Activated naive CD8-positive, alpha-beta T cell treated with anti-CD3 and anti-CD28 coated beads, Interleukin-2, amount 50 U/mL, for 24 hours (primary cell): ENCODE measurements around the gene ACACB.

Source experiments
- ATAC-seq: fragments of 150-1000 bp; cut with Tn5 transposase; one replicate; pipeline ENCODE4 v1.10.0; 2021
- DNase-seq: peaks from one replicate; pipeline ENCODE4 v3.0.0; 2021
- H3K27ac Mint-ChIP-seq: one replicate; pipeline ENCODE4 v1.8.0; 2021; ENCODE audit warnings: mild to moderate bottlenecking, mixed read lengths
- H3K27me3 Mint-ChIP-seq: one replicate; pipeline ENCODE4 v1.8.0; 2021; ENCODE audit warnings: mixed read lengths
- H3K36me3 Mint-ChIP-seq: one replicate; pipeline ENCODE4 v1.8.0; 2021; ENCODE audit warnings: low read depth, mixed read lengths
- H3K4me1 Mint-ChIP-seq: one replicate; pipeline ENCODE4 v1.8.0; 2021; ENCODE audit warnings: mixed read lengths
- H3K4me3 Mint-ChIP-seq: one replicate; pipeline ENCODE4 v1.8.0; 2021; ENCODE audit warnings: mild to moderate bottlenecking, moderate library complexity, mixed read lengths
- H3K9me3 Mint-ChIP-seq: one replicate; pipeline ENCODE4 v1.8.0; 2021; ENCODE audit warnings: mixed read lengths

ACACB gene

DNA sequence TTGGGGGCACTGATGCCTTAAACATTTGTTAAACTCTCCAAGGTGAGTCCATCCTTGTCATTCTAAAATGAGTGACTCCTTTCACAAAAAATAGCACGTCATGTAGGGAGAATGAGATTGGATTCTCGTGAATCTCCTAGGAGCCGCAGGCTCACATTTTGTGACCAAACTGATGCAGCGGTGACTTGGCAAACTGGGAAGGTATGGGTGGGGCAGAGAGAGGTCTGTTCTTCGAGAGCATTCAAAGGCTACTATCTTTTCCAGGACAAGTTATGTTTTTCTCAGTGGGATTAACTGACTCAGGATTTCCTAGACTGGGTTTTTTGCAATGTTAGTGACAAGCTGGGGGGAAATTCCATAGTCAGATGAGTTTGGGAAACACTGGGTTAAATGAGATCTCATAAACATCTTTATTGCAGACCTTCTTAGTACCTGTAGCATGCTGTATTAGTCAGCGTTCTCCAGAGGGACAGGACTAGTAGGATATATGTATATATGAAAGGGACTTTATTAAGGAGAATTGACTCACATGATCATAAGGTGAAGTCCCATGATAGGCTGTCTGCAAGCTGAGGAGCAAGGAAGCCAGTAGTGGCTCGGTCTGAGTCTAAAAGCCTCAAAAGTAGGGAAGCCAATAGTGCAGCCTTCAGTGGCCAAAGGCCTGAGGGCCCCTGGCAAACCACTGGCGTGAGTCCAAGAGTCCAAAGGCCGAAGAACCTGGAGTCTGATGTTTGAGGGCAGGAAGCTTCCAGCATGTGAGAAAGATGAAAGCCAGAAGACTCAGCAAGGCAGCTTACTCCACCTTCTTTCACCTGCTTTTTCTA is 131.7 kb downstream of the ACACB start:
- H3K9me3 Mint-ChIP-seq = peaks cover 1% of the 10 kb centered on the region
- H3K4me3 Mint-ChIP-seq = no peak overlapping the region
- DNase-seq = no peak
- H3K27ac Mint-ChIP-seq = no peak overlapping the region
- ATAC-seq = no peak
- H3K4me1 Mint-ChIP-seq = peaks cover 8% of the 10 kb centered on the region
- no peaks in the 10 kb centered on the region for H3K36me3 Mint-ChIP-seq
- H3K27me3 Mint-ChIP-seq = no peaks in the 10 kb centered on the region

GRCh38 chr12:109250523-109250922 is 134.1 kb downstream of the ACACB start:
- ATAC-seq = peak; percentile 49
- Mint-ChIP-seq H3K4me3 (no peak overlapping the region), H3K9me3 (peaks cover 10% of the 10 kb centered on the region), H3K27ac (no peak overlapping the region), H3K36me3 (peaks cover 12% of the 10 kb centered on the region), H3K4me1 (peaks cover 8% of the 10 kb centered on the region), H3K27me3 (no peaks in the 10 kb centered on the region)
- no peak for DNase-seq

DNA sequence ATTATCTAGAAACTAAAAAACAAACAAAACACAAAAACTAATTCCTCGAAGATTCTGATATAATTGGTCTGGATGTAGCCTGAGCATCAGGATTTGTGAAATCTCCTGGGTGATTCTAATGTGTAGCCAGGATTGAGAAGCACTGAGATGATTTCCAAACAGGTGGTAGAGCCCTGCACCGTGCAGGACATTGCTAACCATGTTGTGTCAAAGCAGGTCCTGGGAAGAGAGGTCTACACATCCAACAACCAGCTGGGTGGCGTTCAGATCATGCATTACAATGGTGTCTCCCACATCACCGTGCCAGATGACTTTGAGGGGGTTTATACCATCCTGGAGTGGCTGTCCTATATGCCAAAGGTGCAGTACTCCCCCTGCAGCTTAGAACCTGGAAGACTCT is 136.4 kb downstream of the ACACB start:
- no peak overlapping the region for H3K4me3 Mint-ChIP-seq
- H3K9me3 Mint-ChIP-seq = peaks cover 10% of the 10 kb centered on the region
- DNase-seq (no peak), ATAC-seq (no peak)
- H3K27me3 Mint-ChIP-seq = no peaks in the 10 kb centered on the region
- H3K4me1 Mint-ChIP-seq = peaks cover 8% of the 10 kb centered on the region
- no peak overlapping the region for H3K27ac Mint-ChIP-seq
- H3K36me3 Mint-ChIP-seq = peaks cover 14% of the 10 kb centered on the region

GRCh38 chr12:109253913-109254544 is 137.6 kb downstream of the ACACB start:
- Mint-ChIP-seq H3K9me3 (peaks cover 10% of the 10 kb centered on the region), H3K4me3 (no peak overlapping the region), H3K27ac (no peak overlapping the region), H3K27me3 (no peaks in the 10 kb centered on the region), H3K4me1 (peaks cover 6% of the 10 kb centered on the region), H3K36me3 (peaks cover 14% of the 10 kb centered on the region)
- DNase-seq (no peak), ATAC-seq (no peak)

DNA sequence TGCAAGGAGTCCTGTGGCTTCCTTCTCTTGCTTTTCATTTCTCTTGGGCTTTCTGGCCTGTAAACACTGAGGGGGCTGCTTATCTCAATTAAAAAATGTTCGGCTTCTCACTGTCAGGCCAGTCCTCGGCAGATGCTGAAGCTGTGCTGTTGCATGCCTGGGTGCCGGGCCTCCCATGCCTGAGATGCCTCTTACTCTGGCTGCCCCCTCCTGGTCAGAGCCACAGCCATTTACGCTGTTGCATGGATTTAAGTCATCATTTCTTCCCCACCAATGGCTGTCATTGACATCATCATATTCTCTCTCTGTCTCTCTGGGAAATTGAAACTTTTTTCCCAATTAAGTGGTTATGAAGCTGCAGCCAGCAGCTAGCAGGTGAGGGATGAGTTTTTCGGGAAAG is 139.0 kb downstream of the ACACB start:
- no peak overlapping the region for H3K27ac Mint-ChIP-seq
- H3K4me3 Mint-ChIP-seq = no peak overlapping the region
- ATAC-seq (no peak), DNase-seq (no peak)
- peaks cover 3% of the 10 kb centered on the region for H3K4me1 Mint-ChIP-seq
- H3K36me3 Mint-ChIP-seq = peaks cover 14% of the 10 kb centered on the region
- peaks cover 10% of the 10 kb centered on the region for H3K9me3 Mint-ChIP-seq
- H3K27me3 Mint-ChIP-seq = no peaks in the 10 kb centered on the region

DNA sequence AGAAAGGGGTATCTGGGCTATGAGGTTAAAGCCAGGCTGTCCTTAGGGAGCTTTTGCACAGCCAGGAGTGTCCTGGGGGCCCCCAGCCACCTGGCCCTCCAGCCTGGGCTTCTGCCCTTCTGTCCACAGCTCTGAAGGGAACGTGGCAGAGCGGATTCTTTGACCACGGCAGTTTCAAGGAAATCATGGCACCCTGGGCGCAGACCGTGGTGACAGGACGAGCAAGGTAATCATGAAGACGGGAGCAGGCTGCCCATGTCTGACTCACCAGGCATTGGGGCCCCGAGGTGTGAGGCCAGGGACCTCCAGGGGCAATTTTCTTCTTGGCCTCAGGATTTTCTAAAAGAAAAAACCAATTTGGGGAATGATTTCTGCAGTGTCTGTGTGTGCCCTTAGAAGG is 139.6 kb downstream of the ACACB start:
- no peak for DNase-seq
- Mint-ChIP-seq H3K27ac (no peak overlapping the region), H3K36me3 (peaks cover 16% of the 10 kb centered on the region), H3K4me1 (no peaks in the 10 kb centered on the region), H3K4me3 (no peak overlapping the region), H3K9me3 (peaks cover 10% of the 10 kb centered on the region), H3K27me3 (no peaks in the 10 kb centered on the region)
- ATAC-seq = no peak

GRCh38 chr12:109258201-109258600 is 141.8 kb downstream of the ACACB start:
- peaks cover 8% of the 10 kb centered on the region for H3K9me3 Mint-ChIP-seq
- no peak for DNase-seq
- H3K27me3 Mint-ChIP-seq = no peaks in the 10 kb centered on the region
- ATAC-seq = no peak
- H3K36me3 Mint-ChIP-seq = peaks cover 14% of the 10 kb centered on the region
- no peak overlapping the region for H3K4me3 Mint-ChIP-seq
- peaks cover 4% of the 10 kb centered on the region for H3K4me1 Mint-ChIP-seq
- no peak overlapping the region for H3K27ac Mint-ChIP-seq

GRCh38 chr12:109258607-109259544 is 142.5 kb downstream of the ACACB start:
- no peak for ATAC-seq
- Mint-ChIP-seq H3K36me3 (peaks cover 12% of the 10 kb centered on the region), H3K4me1 (peaks cover 4% of the 10 kb centered on the region), H3K4me3 (no peak overlapping the region), H3K9me3 (peaks cover under 1% of the 10 kb centered on the region), H3K27ac (no peak overlapping the region), H3K27me3 (no peaks in the 10 kb centered on the region)
- DNase-seq = no peak

GRCh38 chr12:109259545-109259895 is 143.1 kb downstream of the ACACB start:
- Mint-ChIP-seq H3K27me3 (no peaks in the 10 kb centered on the region), H3K27ac (no peak overlapping the region), H3K4me3 (no peak overlapping the region), H3K36me3 (peaks cover 11% of the 10 kb centered on the region), H3K4me1 (peaks cover 4% of the 10 kb centered on the region), H3K9me3 (no peaks in the 10 kb centered on the region)
- DNase-seq (no peak), ATAC-seq (no peak)

DNA sequence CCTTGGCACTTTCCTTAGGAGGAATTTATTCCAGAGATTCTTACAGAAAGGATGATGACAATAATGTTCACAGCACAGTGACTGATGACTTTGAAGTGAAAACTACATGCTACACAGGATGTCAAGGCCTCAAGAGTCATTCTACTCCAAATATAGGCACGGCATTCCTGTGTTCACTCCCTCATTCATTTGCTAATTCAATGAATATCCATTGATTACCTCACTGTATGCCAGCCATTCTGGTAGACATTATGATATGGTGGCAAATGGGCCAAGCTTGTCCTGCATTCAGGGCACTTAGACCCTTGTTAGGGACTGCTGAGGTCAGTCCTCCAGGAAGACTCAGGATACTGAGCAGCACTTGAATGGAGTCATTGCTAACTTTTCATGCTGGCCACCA is 144.7 kb downstream of the ACACB start:
- H3K27ac Mint-ChIP-seq = no peak overlapping the region
- H3K4me3 Mint-ChIP-seq = no peak overlapping the region
- DNase-seq (no peak), ATAC-seq (no peak)
- peaks cover 4% of the 10 kb centered on the region for H3K4me1 Mint-ChIP-seq
- no peaks in the 10 kb centered on the region for H3K27me3 Mint-ChIP-seq
- H3K9me3 Mint-ChIP-seq = no peaks in the 10 kb centered on the region
- peaks cover 8% of the 10 kb centered on the region for H3K36me3 Mint-ChIP-seq

- DNase-seq (no peak), ATAC-seq (peak; percentile 73)
- Mint-ChIP-seq H3K36me3 (peaks cover 8% of the 10 kb centered on the region), H3K27me3 (no peaks in the 10 kb centered on the region), H3K27ac (no peak overlapping the region), H3K4me1 (peaks cover 4% of the 10 kb centered on the region), H3K9me3 (no peaks in the 10 kb centered on the region), H3K4me3 (no peak overlapping the region)
Observed at GRCh38 chr12:109261939-109262338, 145.6 kb downstream of the ACACB start.

DNA sequence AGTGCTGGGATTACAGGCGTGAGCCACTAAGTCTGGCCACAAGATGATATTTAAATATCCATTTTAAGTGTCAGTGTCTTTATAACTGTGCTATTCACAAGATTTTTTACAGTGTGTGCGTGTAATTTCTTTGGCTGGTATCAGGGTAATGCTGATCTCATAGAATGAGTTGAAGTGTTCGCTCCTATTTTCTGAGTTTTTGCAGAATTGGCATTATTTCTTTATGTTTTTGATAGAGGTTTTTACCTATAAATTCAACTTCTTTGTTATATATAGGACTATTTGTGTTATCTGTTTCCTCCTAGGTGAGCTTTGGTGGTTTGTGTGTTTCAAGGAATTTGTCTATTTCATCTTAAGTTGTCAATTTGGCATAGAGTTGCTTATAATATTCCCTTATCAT is 147.1 kb downstream of the ACACB start:
- peaks cover 4% of the 10 kb centered on the region for H3K4me1 Mint-ChIP-seq
- H3K36me3 Mint-ChIP-seq = peaks cover 6% of the 10 kb centered on the region

DNA sequence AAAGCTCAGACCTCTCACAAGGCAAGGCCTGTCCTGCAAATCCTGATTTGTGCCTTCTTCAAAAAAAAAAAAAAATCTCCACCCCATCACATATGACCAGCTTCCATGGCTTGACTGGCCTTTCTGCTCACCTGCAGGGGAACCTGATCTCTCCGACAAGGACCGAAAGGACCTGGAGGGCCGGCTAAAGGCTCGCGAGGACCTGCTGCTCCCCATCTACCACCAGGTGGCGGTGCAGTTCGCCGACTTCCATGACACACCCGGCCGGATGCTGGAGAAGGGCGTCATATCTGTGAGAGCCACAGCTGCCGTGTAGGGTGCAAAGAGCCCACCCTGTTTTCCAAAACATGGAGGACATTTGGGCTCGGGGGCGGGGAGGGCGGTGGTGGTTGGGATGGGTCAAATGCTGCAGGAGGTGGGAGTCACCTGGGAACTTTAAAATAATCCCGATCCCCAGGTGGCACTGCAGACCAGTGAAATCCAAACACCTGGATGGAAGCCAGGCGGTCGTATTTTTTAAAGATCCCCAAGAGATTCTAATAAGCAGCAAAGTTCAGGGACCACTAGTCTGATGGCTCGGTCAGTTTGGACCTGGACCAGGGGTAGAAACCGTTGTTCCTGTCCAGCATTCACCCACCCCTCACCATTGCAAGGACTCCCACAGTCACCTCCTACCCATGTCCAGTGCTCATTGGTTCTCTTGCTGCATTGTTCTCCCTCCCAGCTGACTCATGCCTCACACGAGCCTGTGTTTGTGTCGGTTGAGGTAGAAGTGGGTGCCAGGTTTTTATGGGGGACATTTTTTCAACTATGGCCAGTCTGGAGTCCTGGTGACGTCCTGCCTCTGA is 147.9 kb downstream of the ACACB start:
- Mint-ChIP-seq H3K27ac (no peak overlapping the region), H3K4me3 (no peak overlapping the region), H3K27me3 (no peaks in the 10 kb centered on the region), H3K4me1 (peaks cover 4% of the 10 kb centered on the region), H3K9me3 (no peaks in the 10 kb centered on the region), H3K36me3 (peaks cover 6% of the 10 kb centered on the region)
- ATAC-seq (no peak), DNase-seq (peak; percentile 67)

More for the DNA sequence above, 147.1 kb downstream of the ACACB start:
- Mint-ChIP-seq H3K4me3 (no peak overlapping the region), H3K9me3 (no peaks in the 10 kb centered on the region), H3K27ac (no peak overlapping the region), H3K27me3 (no peaks in the 10 kb centered on the region)
- DNase-seq = no peak
- no peak for ATAC-seq
